Astrocyte of the cerebellum (primary cell): ENCODE data around the gene CCNDBP1.

ENCODE experiments used
- DNase-seq: peaks from one replicate; pipeline ENCODE4 v3.0.0-alpha.2; 2011; ENCODE audit warnings: low read depth
- H3K4me3 ChIP-seq: 2 replicates; pipeline ENCODE4 v1.5.1; 2011; ENCODE audit warnings: mild to moderate bottlenecking, low read depth, low read length, moderate library complexity
- CTCF ChIP-seq: IDR thresholded peaks from 2 replicates; pipeline ENCODE4 v1.5.1; 2012; ENCODE audit warnings: low read length, low read depth, moderate library complexity, mild to moderate bottlenecking; ENCODE audit errors: missing control alignments
- in situ Hi-C: cut with HindIII; loops from 2 replicates; pipeline ENCODE4 v1.10.0; 2017; ENCODE audit warnings: low sequenced_read_pairs

The CCNDBP1 gene

GRCh38 chr15:43232289-43232874 lies 47.2 kb downstream of the CCNDBP1 start:
- in situ Hi-C loops: no loop called here
- TF ChIP-seq CTCF: no peak
- no peak for DNase-seq
- H3K4me3 ChIP-seq: no peak overlapping the region

DNA sequence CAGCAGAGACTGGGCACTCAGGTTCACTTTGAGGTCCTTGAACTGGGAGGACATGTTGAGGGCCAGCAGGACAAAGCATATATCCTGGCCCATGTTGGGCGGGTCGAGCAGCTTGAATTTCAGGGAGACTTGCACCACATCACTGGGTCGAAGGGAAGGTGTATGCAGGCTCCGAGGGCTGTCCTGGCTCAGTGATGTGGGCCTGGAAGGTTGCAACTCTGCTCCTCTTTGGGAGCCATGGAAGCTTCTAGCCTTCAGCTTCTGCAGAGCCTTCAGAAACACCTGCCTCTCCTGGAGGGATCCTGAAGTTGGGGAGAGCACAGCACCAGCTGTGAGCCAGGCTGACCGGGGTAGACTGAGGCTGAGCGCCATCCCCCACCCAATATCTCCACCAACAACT lies 50.3 kb downstream of the CCNDBP1 start:
- no peak for DNase-seq
- TF ChIP-seq CTCF: no peak
- in situ Hi-C loops: no loop called here
- H3K4me3 ChIP-seq: no peak overlapping the region

GRCh38 chr15:43237842-43238470 lies 52.8 kb downstream of the CCNDBP1 start:
- no peak overlapping the region for H3K4me3 ChIP-seq
- DNase-seq: no peak
- TF ChIP-seq CTCF: no peak
- in situ Hi-C loops: no loop called here

- in situ Hi-C loops: no loop called here
- no peak for DNase-seq
- no peak overlapping the region for H3K4me3 ChIP-seq
- TF ChIP-seq CTCF: no peak
Measured at GRCh38 chr15:43238671-43239131, 53.5 kb downstream of the CCNDBP1 start.

DNA sequence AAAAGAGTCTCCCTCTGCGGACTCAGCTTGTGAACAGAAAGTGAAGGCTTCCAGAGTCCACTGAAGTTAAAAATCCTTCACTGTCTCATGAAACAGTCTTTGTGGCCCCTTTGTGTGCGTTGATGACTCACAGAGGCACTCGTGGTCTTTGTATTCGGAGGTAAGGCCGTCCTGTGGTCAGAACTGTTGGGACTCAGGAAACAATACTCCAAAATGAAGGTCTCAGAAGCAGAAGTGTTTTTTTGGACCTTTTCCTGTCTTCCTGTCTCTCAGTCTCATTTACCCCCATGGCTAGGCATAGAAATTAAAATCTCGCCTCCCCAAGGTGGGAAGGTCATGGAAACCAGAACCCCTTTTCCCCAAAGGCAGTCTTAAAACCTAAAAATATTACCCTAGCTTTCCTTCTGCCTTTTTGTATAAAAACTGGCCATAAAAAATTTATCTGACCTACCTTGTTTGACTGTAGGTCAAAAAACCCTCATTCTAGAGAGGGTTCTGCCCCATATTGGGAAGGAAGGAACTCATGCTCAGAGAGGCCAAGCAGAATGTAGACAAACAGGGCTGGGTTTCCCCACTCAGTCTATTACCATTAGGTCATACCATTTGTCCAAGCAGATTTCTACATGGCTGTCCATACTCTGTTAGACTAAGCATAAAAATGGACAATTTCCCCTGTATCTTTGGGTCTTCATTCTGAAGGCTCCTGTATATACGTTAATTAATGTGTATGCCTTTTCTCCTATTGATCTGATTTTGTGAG lies 54.7 kb downstream of the CCNDBP1 start:
- H3K4me3 ChIP-seq: no peak overlapping the region
- peak; percentile 58 for DNase-seq
- in situ Hi-C loops: no loop called here
- TF ChIP-seq CTCF: no peak

GRCh38 chr15:43241100-43241499 lies 55.9 kb downstream of the CCNDBP1 start:
- in situ Hi-C loops: no loop called here
- H3K4me3 ChIP-seq: no peak overlapping the region
- TF ChIP-seq CTCF: no peak
- peak; percentile 75 for DNase-seq
